ENCODE data around the gene GPRASP1.
"Not testable (repeated sequence)": the region's sequence is repeated elsewhere in the genome, so short reads cannot be mapped to it uniquely, and the experiment has no call there.

The GPRASP1 gene

GRCh38 chrX:102637561-102637960, 13.7 kb upstream of the GPRASP1 start:
- H3K4me3 ChIP-seq (ENCODE audit: control insufficient read depth, low read depth, low read length): no peak overlapping the region
- TF ChIP-seq CTCF (conservative IDR thresholded peaks at IDR 0.05; ENCODE audit: control insufficient read depth, insufficient read depth, low read depth, low read length): no peak
- DNase-seq (ENCODE audit: low read depth): no peak

- TF ChIP-seq CTCF (conservative IDR thresholded peaks at IDR 0.05; ENCODE audit: control insufficient read depth, insufficient read depth, low read depth, low read length): no peak
- peak overlapping the region; percentile 52 for H3K4me3 ChIP-seq (ENCODE audit: control insufficient read depth, low read depth, low read length)
- DNase-seq (ENCODE audit: low read depth): peak; percentile 4
Measured at GRCh38 chrX:102650903-102651241, 411 bp upstream of the GPRASP1 start.

- DNase-seq (ENCODE audit: low read depth): peak; percentile 42
- TF ChIP-seq CTCF (conservative IDR thresholded peaks at IDR 0.05; ENCODE audit: control insufficient read depth, insufficient read depth, low read depth, low read length): peak; percentile 59
- peak overlapping the region; percentile 52 for H3K4me3 ChIP-seq (ENCODE audit: control insufficient read depth, low read depth, low read length)
Measured at GRCh38 chrX:102652031-102652688, 877 bp downstream of the GPRASP1 start.

- no peak overlapping the region for H3K4me3 ChIP-seq (ENCODE audit: control insufficient read depth, low read depth, low read length)
- TF ChIP-seq CTCF (conservative IDR thresholded peaks at IDR 0.05; ENCODE audit: control insufficient read depth, insufficient read depth, low read depth, low read length): no peak
- DNase-seq (ENCODE audit: low read depth): no peak
Measured at GRCh38 chrX:102654696-102655095, 3.4 kb downstream of the GPRASP1 start.

GRCh38 chrX:102658556-102658955, 7.3 kb downstream of the GPRASP1 start:
- H3K4me3 ChIP-seq (ENCODE audit: control insufficient read depth, low read depth, low read length): no peak overlapping the region
- no peak for TF ChIP-seq CTCF (conservative IDR thresholded peaks at IDR 0.05; ENCODE audit: control insufficient read depth, insufficient read depth, low read depth, low read length)
- peak; percentile 25 for DNase-seq (ENCODE audit: low read depth)

GRCh38 chrX:102659790-102660757, 8.8 kb downstream of the GPRASP1 start:
- TF ChIP-seq CTCF (conservative IDR thresholded peaks at IDR 0.05; ENCODE audit: control insufficient read depth, insufficient read depth, low read depth, low read length): no peak

GRCh38 chrX:102663820-102664219, 12.5 kb downstream of the GPRASP1 start:
- not testable (repeated sequence) for DNase-seq (ENCODE audit: low read depth); H3K4me3 ChIP-seq (ENCODE audit: control insufficient read depth, low read depth, low read length)

More at GRCh38 chrX:102659790-102660757, 8.8 kb downstream of the GPRASP1 start:
- peak overlapping the region; percentile 58 for H3K4me3 ChIP-seq (ENCODE audit: control insufficient read depth, low read depth, low read length)
- DNase-seq (ENCODE audit: low read depth): peak; percentile 69

- not testable (repeated sequence) for DNase-seq (ENCODE audit: low read depth); H3K4me3 ChIP-seq (ENCODE audit: control insufficient read depth, low read depth, low read length)
Measured at GRCh38 chrX:102667034-102667433, 15.8 kb downstream of the GPRASP1 start.
